Measurements from ENCODE around the gene CDX2.

CDX2 gene

GRCh38 chr13:27921961-27922882 is 46.9 kb downstream of the CDX2 start:
- peaks cover 48% of the 10 kb centered on the region for H3K4me1 Mint-ChIP-seq (ENCODE audit: low read depth)
- H3K4me3 Mint-ChIP-seq, result no peak overlapping the region
- peak overlapping the region; percentile 20 for H3K27ac Mint-ChIP-seq
- peak; percentile 30 for DNase-seq
- no peaks in the 10 kb centered on the region for H3K9me3 Mint-ChIP-seq
- peaks cover 91% of the 10 kb centered on the region for H3K27me3 Mint-ChIP-seq
- no peaks in the 10 kb centered on the region for H3K36me3 Mint-ChIP-seq (ENCODE audit: low read depth)

- Mint-ChIP-seq H3K27me3 (peaks cover 91% of the 10 kb centered on the region), H3K9me3 (no peaks in the 10 kb centered on the region), H3K4me1 (ENCODE audit: low read depth) (peaks cover 44% of the 10 kb centered on the region), H3K36me3 (ENCODE audit: low read depth) (no peaks in the 10 kb centered on the region), H3K27ac (no peak overlapping the region), H3K4me3 (peak overlapping the region; percentile 71)
- DNase-seq, result peak; percentile 33
These were observed 47.6 kb downstream of the CDX2 start for GRCh38 chr13:27921421-27921960.

GRCh38 chr13:27920677-27921420 is 48.3 kb downstream of the CDX2 start:
- H3K36me3 Mint-ChIP-seq (ENCODE audit: low read depth), result no peaks in the 10 kb centered on the region
- peak; percentile 42 for DNase-seq
- peaks cover 41% of the 10 kb centered on the region for H3K4me1 Mint-ChIP-seq (ENCODE audit: low read depth)
- H3K4me3 Mint-ChIP-seq, result peak overlapping the region; percentile 71
- no peak overlapping the region for H3K27ac Mint-ChIP-seq
- no peaks in the 10 kb centered on the region for H3K9me3 Mint-ChIP-seq
- H3K27me3 Mint-ChIP-seq, result peaks cover 89% of the 10 kb centered on the region

GRCh38 chr13:27919934-27920676 is 49.0 kb downstream of the CDX2 start, which contains the start of gene PDX1:
Gene PDX1, plus strand, starts transcription at chr13:27920000. Its CDS starts 139 bp downstream, at chr13:27920139.
- Mint-ChIP-seq H3K27me3 (peaks cover 89% of the 10 kb centered on the region), H3K9me3 (no peaks in the 10 kb centered on the region), H3K4me3 (peak within 1 kb of the TSS; percentile 71), H3K27ac (no peak within 1 kb of the TSS), H3K36me3 (ENCODE audit: low read depth) (no peaks in the 10 kb centered on the region), H3K4me1 (ENCODE audit: low read depth) (peaks cover 38% of the 10 kb centered on the region)
- peak; percentile 57 for DNase-seq

GRCh38 chr13:27919659-27919933 is 49.5 kb downstream of the CDX2 start:
- no peak overlapping the region for H3K27ac Mint-ChIP-seq
- H3K4me3 Mint-ChIP-seq, result peak overlapping the region; percentile 27
- DNase-seq, result no peak
- H3K27me3 Mint-ChIP-seq, result peaks cover 88% of the 10 kb centered on the region
- H3K9me3 Mint-ChIP-seq, result no peaks in the 10 kb centered on the region
- H3K4me1 Mint-ChIP-seq (ENCODE audit: low read depth), result peaks cover 38% of the 10 kb centered on the region
- H3K36me3 Mint-ChIP-seq (ENCODE audit: low read depth), result no peaks in the 10 kb centered on the region

- no peaks in the 10 kb centered on the region for H3K9me3 Mint-ChIP-seq
- peaks cover 91% of the 10 kb centered on the region for H3K27me3 Mint-ChIP-seq
- no peak for DNase-seq
- no peak overlapping the region for H3K4me3 Mint-ChIP-seq
- no peaks in the 10 kb centered on the region for H3K36me3 Mint-ChIP-seq (ENCODE audit: low read depth)
- H3K4me1 Mint-ChIP-seq (ENCODE audit: low read depth), result peaks cover 37% of the 10 kb centered on the region
- no peak overlapping the region for H3K27ac Mint-ChIP-seq
These were observed 50.0 kb downstream of the CDX2 start for GRCh38 chr13:27918918-27919658.

- no peaks in the 10 kb centered on the region for H3K9me3 Mint-ChIP-seq
- no peaks in the 10 kb centered on the region for H3K36me3 Mint-ChIP-seq (ENCODE audit: low read depth)
- peak overlapping the region; percentile 50 for H3K4me3 Mint-ChIP-seq
- peaks cover 90% of the 10 kb centered on the region for H3K27me3 Mint-ChIP-seq
- peak overlapping the region; percentile 33 for H3K27ac Mint-ChIP-seq
- H3K4me1 Mint-ChIP-seq (ENCODE audit: low read depth), result peaks cover 37% of the 10 kb centered on the region
- no peak for DNase-seq
These were observed 50.8 kb downstream of the CDX2 start for GRCh38 chr13:27918041-27918917.

- H3K36me3 Mint-ChIP-seq (ENCODE audit: low read depth), result no peaks in the 10 kb centered on the region
- H3K4me3 Mint-ChIP-seq, result peak overlapping the region; percentile 50
- peaks cover 83% of the 10 kb centered on the region for H3K27me3 Mint-ChIP-seq
- no peaks in the 10 kb centered on the region for H3K9me3 Mint-ChIP-seq
- peak overlapping the region; percentile 55 for H3K27ac Mint-ChIP-seq
- peaks cover 34% of the 10 kb centered on the region for H3K4me1 Mint-ChIP-seq (ENCODE audit: low read depth)
- DNase-seq, result no peak
These were observed 51.8 kb downstream of the CDX2 start for GRCh38 chr13:27917121-27917947.

- no peak for DNase-seq
- H3K27ac Mint-ChIP-seq, result no peak overlapping the region
- H3K27me3 Mint-ChIP-seq, result peaks cover 75% of the 10 kb centered on the region
- no peaks in the 10 kb centered on the region for H3K9me3 Mint-ChIP-seq
- H3K36me3 Mint-ChIP-seq (ENCODE audit: low read depth), result no peaks in the 10 kb centered on the region
- no peak overlapping the region for H3K4me3 Mint-ChIP-seq
- peaks cover 25% of the 10 kb centered on the region for H3K4me1 Mint-ChIP-seq (ENCODE audit: low read depth)
These were observed 53.6 kb downstream of the CDX2 start for GRCh38 chr13:27915301-27916207.

- Mint-ChIP-seq H3K4me3 (no peak overlapping the region), H3K9me3 (no peaks in the 10 kb centered on the region), H3K27ac (no peak overlapping the region), H3K36me3 (ENCODE audit: low read depth) (no peaks in the 10 kb centered on the region), H3K27me3 (peaks cover 78% of the 10 kb centered on the region), H3K4me1 (ENCODE audit: low read depth) (peaks cover 11% of the 10 kb centered on the region)
- no peak for DNase-seq
These were observed 56.0 kb downstream of the CDX2 start for GRCh38 chr13:27913160-27913559.

- Mint-ChIP-seq H3K4me1 (ENCODE audit: low read depth) (no peaks in the 10 kb centered on the region), H3K9me3 (no peaks in the 10 kb centered on the region), H3K27me3 (peaks cover 76% of the 10 kb centered on the region), H3K27ac (no peak overlapping the region), H3K4me3 (no peak overlapping the region), H3K36me3 (ENCODE audit: low read depth) (no peaks in the 10 kb centered on the region)
- no peak for DNase-seq
These were observed 57.6 kb downstream of the CDX2 start for GRCh38 chr13:27911521-27911920.
